LNCAP (cell line): ENCODE results near the gene PRKAG3.

Experiments used
- TF ChIP-seq, protein P1 (sequence below): fragments of 450-650 bp; IDR thresholded peaks from 2 replicates; pipeline ENCODE4 v1.5.1; 2017; ENCODE audit warnings: mild to moderate bottlenecking

Gene PRKAG3

DNA sequence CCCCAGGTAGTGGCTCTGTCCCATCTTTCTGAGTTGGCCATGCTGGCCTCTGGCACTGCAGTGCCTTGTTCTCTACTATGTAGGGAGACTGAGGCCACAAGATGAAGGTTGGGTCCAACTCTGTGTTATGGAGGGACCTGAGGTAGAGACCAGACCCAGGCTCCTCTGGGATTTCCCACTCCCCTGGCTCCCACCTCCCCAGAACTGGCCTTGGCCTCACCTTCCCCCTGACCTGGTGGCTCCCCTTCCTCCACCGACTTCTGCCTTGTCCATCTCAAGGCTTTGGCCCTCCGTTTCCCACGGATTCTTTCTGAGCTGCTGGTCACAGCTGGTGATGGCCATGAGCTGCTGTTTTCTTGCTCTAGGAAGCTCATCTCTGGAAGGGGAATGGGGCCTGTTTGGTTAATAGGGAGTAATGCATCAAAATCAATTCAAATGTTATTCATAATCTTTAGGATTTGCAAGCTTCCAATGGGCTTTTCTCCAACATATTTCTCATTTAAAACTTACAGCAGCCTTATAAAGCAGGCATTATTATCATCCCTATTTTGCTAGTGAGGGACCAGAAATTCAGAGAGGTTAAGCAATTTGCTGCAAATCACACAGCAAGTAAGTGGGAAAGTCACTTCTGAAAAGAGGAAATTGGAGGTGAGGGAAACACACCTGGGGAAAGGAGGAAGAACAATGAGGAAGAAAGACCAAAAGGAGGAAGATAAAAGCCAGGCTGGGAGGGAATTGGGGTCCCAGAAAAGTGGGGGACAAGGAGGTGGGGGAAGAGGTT, 887 bp downstream of the PRKAG3 start:
- TF ChIP-seq, protein P1, sequence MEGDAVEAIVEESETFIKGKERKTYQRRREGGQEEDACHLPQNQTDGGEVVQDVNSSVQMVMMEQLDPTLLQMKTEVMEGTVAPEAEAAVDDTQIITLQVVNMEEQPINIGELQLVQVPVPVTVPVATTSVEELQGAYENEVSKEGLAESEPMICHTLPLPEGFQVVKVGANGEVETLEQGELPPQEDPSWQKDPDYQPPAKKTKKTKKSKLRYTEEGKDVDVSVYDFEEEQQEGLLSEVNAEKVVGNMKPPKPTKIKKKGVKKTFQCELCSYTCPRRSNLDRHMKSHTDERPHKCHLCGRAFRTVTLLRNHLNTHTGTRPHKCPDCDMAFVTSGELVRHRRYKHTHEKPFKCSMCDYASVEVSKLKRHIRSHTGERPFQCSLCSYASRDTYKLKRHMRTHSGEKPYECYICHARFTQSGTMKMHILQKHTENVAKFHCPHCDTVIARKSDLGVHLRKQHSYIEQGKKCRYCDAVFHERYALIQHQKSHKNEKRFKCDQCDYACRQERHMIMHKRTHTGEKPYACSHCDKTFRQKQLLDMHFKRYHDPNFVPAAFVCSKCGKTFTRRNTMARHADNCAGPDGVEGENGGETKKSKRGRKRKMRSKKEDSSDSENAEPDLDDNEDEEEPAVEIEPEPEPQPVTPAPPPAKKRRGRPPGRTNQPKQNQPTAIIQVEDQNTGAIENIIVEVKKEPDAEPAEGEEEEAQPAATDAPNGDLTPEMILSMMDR = no peak

DNA sequence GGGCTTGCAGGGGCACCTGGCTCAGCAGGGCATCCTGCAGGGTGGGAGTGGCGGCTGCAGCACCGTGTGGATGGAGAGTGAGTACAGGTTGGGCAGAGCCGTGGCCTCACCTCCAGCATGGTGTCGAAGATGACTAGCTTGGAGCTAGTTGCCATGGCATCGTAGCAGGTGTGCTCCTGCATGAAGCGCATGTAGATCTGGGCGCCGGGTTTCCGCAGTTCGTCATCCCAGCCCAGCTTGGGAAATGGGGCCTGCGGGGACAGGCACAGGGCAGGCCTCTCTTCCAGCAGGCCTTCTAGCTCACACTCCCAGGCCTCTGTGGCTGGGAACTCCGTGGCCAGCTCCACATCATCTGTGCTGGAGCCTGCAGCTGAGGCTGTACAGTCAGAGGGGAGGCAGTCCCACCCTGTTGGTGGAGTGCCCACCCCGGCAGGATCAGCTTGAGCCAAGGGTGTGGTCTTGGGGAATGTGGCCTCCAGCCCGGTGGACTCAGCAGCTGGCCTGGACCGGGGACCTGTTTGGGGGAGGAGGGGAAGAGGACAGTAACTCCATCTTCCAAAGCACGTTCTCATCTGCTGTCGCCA, 1.6 kb downstream of the PRKAG3 start:
- TF ChIP-seq, protein P1 = no peak

DNA sequence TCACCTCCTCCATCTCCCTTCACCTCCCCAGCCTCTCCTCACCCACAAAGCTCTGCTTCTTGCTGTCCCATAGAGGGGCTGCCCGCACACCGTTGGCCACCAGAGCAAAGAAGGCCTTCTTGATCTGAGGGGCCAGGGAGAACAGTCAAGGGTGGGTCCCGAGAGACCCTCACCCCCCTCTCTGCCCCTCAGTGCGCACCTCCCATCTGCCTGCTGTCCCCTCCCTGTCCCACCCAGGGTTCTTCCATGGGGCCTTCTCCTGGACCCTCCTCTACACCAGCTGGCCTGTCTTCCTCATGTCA, 3.2 kb downstream of the PRKAG3 start:
- TF ChIP-seq, protein P1 = no peak

DNA sequence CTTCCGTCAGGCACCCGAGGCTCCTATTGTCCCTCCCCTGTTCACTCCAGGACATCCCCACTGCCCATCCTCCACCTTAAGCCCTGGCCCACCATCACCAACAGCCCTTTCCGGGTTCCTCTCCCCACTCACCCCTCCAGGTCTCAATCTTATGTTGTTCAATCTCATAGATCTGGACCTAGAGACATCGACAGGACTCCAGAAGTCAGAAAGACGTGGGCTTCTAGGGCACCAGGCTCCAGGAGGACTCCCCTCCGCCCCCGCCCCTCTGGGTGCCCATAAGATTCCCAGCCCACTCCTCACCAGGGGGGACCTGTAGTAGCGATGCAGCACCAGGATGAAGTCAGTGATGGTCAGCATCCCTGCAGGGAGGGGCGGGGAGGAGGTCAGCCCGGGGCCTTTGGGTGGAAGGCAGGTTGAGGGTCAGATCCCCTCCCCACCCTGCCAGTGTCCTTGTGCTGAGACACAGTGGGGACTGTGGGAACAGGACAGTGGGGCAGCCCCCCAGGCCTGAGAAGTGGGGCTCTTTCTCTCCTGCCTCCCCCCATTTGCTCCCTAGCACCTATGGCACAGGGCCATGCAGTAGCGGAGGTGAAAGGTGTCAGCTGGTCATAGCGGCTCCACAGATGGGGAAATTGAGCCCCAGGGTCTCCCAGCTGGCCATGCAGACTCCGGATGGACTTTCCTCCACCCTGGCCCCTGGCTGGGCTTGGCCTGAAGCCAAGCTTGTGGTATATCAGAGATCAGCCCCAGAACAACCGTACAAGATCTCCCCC, 3.7 kb downstream of the PRKAG3 start:
- TF ChIP-seq, protein P1 = no peak

DNA sequence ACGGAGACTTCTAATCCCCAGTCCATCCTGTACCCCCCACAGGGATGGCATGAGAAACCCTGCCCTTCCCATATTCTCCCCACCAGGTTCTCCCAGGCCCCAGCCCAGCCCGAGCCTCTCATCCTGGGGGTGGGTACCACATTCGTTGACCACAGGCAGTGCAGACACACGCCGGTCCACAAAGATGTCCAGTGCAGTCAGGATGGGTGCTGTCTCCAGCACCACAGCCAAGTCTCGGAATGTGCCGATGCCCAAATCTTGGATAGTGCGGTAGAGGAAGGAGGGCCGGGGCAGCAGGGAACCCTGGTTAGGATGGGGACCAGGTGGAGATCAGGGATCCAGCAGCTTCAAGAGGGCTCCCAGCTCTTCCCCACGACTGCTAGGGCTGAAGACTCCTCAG, 4.8 kb downstream of the PRKAG3 start:
- TF ChIP-seq, protein P1 = no peak

DNA sequence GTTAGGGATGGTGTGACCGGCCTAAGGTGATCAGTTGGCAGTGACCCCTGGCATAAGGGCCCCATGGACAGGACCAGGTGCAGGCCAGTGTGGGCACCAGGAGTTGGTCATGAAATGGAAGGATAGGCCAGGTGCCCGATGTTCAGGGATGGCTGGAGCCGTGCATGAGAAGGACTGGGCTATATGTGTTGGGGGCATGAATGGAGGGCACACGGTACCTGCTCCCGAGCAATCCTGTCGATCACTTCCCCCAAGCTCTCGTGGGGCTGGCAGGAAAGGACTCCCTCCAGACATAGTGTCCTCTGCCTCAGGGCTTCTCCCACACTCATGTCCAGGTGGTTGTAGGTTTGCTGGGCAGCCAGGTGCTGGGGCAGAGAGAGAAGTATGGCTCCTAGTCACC, 7.6 kb downstream of the PRKAG3 start:
- TF ChIP-seq, protein P1 = no peak

DNA sequence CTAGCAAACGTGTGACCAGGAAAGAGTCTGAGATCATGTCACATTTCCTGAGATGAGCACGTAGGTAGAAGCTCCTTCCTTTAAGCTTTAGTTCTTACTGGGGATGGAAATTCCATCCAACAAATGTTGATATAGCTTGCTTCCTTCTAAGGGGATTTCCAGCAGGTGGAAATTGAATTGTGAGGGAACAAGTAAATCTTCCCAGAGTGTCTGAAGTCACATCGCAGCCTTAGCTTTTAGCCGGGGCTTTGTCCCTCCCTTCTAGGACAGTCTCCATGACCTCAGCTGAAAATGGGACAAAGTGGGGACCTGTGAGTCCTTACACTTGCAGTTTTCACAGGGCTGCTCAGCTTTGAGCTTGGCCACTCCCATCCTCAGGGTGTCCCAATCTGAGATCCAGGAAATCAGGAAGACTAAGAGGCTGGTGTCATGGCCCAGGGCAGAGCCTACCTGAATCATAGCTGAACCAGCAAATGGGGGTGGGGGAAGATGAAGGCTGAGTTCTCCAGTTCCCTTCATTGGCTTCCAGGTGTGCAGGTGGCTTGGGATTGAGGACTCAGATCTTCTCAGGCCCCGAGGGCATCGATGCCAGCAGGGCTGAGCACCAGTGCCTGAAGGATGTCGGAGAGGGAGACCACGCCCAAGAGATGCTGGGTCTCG, 8.3 kb downstream of the PRKAG3 start:
- TF ChIP-seq, protein P1 = no peak
